ENCODE data around the gene PYGM.

The PYGM gene

GRCh38 chr11:64744544-64745188, 15.1 kb downstream of the PYGM start:
- in situ Hi-C loops (cut with MboI; ENCODE audit: low pct_unique_long_range_greater_than_20kb, low sequenced_read_pairs): no loop called here
- no peak for DNase-seq

GRCh38 chr11:64743591-64744543, 15.9 kb downstream of the PYGM start, which contains the start of gene RASGRP2:
TSS of gene RASGRP2 (minus strand) at chr11:64744142. CDS start at chr11:64742866, 1,276 bp downstream.
- in situ Hi-C loops (cut with MboI; ENCODE audit: low pct_unique_long_range_greater_than_20kb, low sequenced_read_pairs): no loop called here
- peak; percentile 90 for DNase-seq

GRCh38 chr11:64742889-64743590, 16.7 kb downstream of the PYGM start:
- DNase-seq: peak; percentile 76
- in situ Hi-C loops (cut with MboI; ENCODE audit: low pct_unique_long_range_greater_than_20kb, low sequenced_read_pairs): no loop called here

- no peak for DNase-seq
- in situ Hi-C loops (cut with MboI; ENCODE audit: low pct_unique_long_range_greater_than_20kb, low sequenced_read_pairs): no loop called here
Observed at GRCh38 chr11:64742087-64742888, 17.5 kb downstream of the PYGM start.

- in situ Hi-C loops (cut with MboI; ENCODE audit: low pct_unique_long_range_greater_than_20kb, low sequenced_read_pairs): no loop called here
- no peak for DNase-seq
Observed at GRCh38 chr11:64741375-64742086, 18.2 kb downstream of the PYGM start.

- in situ Hi-C loops (cut with MboI; ENCODE audit: low pct_unique_long_range_greater_than_20kb, low sequenced_read_pairs): no loop called here
- DNase-seq: no peak
Observed at GRCh38 chr11:64739871-64740270, 19.9 kb downstream of the PYGM start.

GRCh38 chr11:64736654-64737053, 23.1 kb downstream of the PYGM start:
- in situ Hi-C loops (cut with MboI; ENCODE audit: low pct_unique_long_range_greater_than_20kb, low sequenced_read_pairs): no loop called here
- no peak for DNase-seq

GRCh38 chr11:64735725-64736259, 24.0 kb downstream of the PYGM start:
- no peak for DNase-seq
- in situ Hi-C loops (cut with MboI; ENCODE audit: low pct_unique_long_range_greater_than_20kb, low sequenced_read_pairs): no loop called here

GRCh38 chr11:64734811-64735724, 24.7 kb downstream of the PYGM start:
- in situ Hi-C loops (cut with MboI; ENCODE audit: low pct_unique_long_range_greater_than_20kb, low sequenced_read_pairs): no loop called here
- no peak for DNase-seq

GRCh38 chr11:64731601-64732000, 28.2 kb downstream of the PYGM start:
- in situ Hi-C loops (cut with MboI; ENCODE audit: low pct_unique_long_range_greater_than_20kb, low sequenced_read_pairs): no loop called here
- no peak for DNase-seq

- DNase-seq: no peak
- in situ Hi-C loops (cut with MboI; ENCODE audit: low pct_unique_long_range_greater_than_20kb, low sequenced_read_pairs): no loop called here
Observed at GRCh38 chr11:64729851-64730382, 29.9 kb downstream of the PYGM start.

- in situ Hi-C loops (cut with MboI; ENCODE audit: low pct_unique_long_range_greater_than_20kb, low sequenced_read_pairs): no loop called here
- DNase-seq: no peak
Observed at GRCh38 chr11:64728757-64729365, 30.9 kb downstream of the PYGM start.

- in situ Hi-C loops (cut with MboI; ENCODE audit: low pct_unique_long_range_greater_than_20kb, low sequenced_read_pairs): no loop called here
- no peak for DNase-seq
Observed at GRCh38 chr11:64726867-64727530, 32.8 kb downstream of the PYGM start.

GRCh38 chr11:64726211-64726641, 33.5 kb downstream of the PYGM start:
- no peak for DNase-seq
- in situ Hi-C loops (cut with MboI; ENCODE audit: low pct_unique_long_range_greater_than_20kb, low sequenced_read_pairs): no loop called here

GRCh38 chr11:64724863-64725532, 34.8 kb downstream of the PYGM start:
- in situ Hi-C loops (cut with MboI; ENCODE audit: low pct_unique_long_range_greater_than_20kb, low sequenced_read_pairs): no loop called here
- DNase-seq: no peak

All from KBM-7 (cell line).